ENCODE data around the gene PDE4B. TPM values are rescaled to one million over a fixed set of nuclear protein-coding genes. Genes with fewer than 3 reads are reported as not detected.
A peak's percentile ranks its signal among the peaks of the same experiment; 100 is the strongest.

The PDE4B gene
- total RNA-seq, 1 donor from 2014 or later = 0.29 TPM

GRCh38 chr1:65942476-65942875, 149.8 kb downstream of the PDE4B start:
- H3K4me1 Mint-ChIP-seq (ENCODE audit: low read depth) = no peaks in the 10 kb centered on the region
- H3K36me3 Mint-ChIP-seq (ENCODE audit: insufficient read depth) = no peaks in the 10 kb centered on the region
- DNase-seq (ENCODE audit: low spot score, unreplicated experiment) = no peak
- H3K27me3 Mint-ChIP-seq = peaks cover 13% of the 10 kb centered on the region
- H3K9me3 Mint-ChIP-seq (ENCODE audit: low read depth) = peaks cover 6% of the 10 kb centered on the region
- H3K4me3 Mint-ChIP-seq (ENCODE audit: low read depth) = no peak overlapping the region
- no peak overlapping the region for H3K27ac Mint-ChIP-seq
- no peak for TF ChIP-seq CTCF (IDR thresholded peaks at IDR 0.05; ENCODE audit: unreplicated experiment)

- TF ChIP-seq CTCF (IDR thresholded peaks at IDR 0.05; ENCODE audit: unreplicated experiment) = no peak
- Mint-ChIP-seq H3K27me3 (peaks cover 3% of the 10 kb centered on the region), H3K36me3 (ENCODE audit: insufficient read depth) (no peaks in the 10 kb centered on the region), H3K27ac (no peak overlapping the region), H3K9me3 (ENCODE audit: low read depth) (peaks cover 6% of the 10 kb centered on the region), H3K4me3 (ENCODE audit: low read depth) (no peak overlapping the region), H3K4me1 (ENCODE audit: low read depth) (no peaks in the 10 kb centered on the region)
- no peak for DNase-seq (ENCODE audit: low spot score, unreplicated experiment)
Measured at GRCh38 chr1:65946376-65946775, 153.7 kb downstream of the PDE4B start.

DNA sequence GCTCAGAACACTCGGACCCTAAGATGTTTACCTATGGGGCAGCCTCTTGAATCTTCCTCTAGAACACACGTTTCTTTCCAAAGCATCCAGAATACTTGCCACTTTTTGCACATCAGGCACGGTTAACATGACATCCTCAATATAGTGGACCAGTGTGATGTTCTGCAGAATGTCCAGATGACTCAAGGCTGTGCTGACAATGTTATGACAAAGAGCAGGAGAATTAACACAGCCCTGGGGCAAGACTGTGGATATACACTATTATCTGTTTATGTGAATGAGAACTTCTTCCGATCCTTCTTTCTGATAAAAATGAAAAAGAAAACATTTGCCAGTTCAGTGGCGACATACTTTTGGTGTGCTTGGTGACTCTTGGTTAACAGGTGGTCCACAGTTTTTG, 154.3 kb downstream of the PDE4B start:
- H3K27me3 Mint-ChIP-seq = peaks cover 8% of the 10 kb centered on the region

DNA sequence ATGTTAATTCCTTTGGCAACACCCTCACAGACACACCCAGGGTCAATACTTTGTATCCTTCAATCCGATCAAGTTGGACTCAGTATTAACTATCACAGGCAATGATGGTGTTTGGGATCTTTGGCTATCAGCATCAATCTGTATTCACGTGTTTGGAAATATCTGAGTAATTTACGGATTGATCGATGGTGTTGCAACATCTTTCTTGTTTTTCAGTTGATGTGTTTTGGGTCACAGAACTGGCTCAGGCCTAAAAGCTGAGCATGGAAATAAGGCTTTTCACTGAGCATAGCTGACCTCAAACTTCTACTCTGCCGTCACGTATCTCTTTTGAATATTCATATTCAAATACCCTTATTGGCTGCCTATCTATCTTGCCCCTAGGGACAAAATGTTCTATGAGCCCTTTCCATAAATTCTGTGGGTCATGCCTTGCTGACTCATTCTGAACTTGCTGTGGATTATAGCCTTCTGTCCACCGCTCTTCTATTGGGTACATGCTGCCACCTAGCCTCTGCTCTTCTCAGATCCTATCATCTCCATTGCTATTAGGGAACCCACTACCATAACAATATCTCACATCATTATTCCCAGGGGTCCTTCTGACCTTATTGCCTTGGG, 156.0 kb downstream of the PDE4B start:
- TF ChIP-seq CTCF (IDR thresholded peaks at IDR 0.05; ENCODE audit: unreplicated experiment) = no peak
- Mint-ChIP-seq H3K4me1 (ENCODE audit: low read depth) (no peaks in the 10 kb centered on the region), H3K27ac (peak overlapping the region; percentile 12), H3K27me3 (peaks cover 10% of the 10 kb centered on the region), H3K36me3 (ENCODE audit: insufficient read depth) (no peaks in the 10 kb centered on the region), H3K9me3 (ENCODE audit: low read depth) (peaks cover 3% of the 10 kb centered on the region), H3K4me3 (ENCODE audit: low read depth) (no peak overlapping the region)
- DNase-seq (ENCODE audit: low spot score, unreplicated experiment) = no peak

More for the DNA sequence above, 154.3 kb downstream of the PDE4B start:
- Mint-ChIP-seq H3K27ac (no peak overlapping the region), H3K4me3 (ENCODE audit: low read depth) (no peak overlapping the region), H3K9me3 (ENCODE audit: low read depth) (peaks cover 6% of the 10 kb centered on the region), H3K36me3 (ENCODE audit: insufficient read depth) (no peaks in the 10 kb centered on the region), H3K4me1 (ENCODE audit: low read depth) (no peaks in the 10 kb centered on the region)
- DNase-seq (ENCODE audit: low spot score, unreplicated experiment) = no peak
- TF ChIP-seq CTCF (IDR thresholded peaks at IDR 0.05; ENCODE audit: unreplicated experiment) = no peak

GRCh38 chr1:65949230-65949626, 156.5 kb downstream of the PDE4B start:
- no peak for DNase-seq (ENCODE audit: low spot score, unreplicated experiment)
- H3K4me1 Mint-ChIP-seq (ENCODE audit: low read depth) = no peaks in the 10 kb centered on the region
- no peak overlapping the region for H3K4me3 Mint-ChIP-seq (ENCODE audit: low read depth)
- H3K9me3 Mint-ChIP-seq (ENCODE audit: low read depth) = no peaks in the 10 kb centered on the region
- H3K27me3 Mint-ChIP-seq = peaks cover 10% of the 10 kb centered on the region
- no peak overlapping the region for H3K27ac Mint-ChIP-seq
- H3K36me3 Mint-ChIP-seq (ENCODE audit: insufficient read depth) = no peaks in the 10 kb centered on the region
- TF ChIP-seq CTCF (IDR thresholded peaks at IDR 0.05; ENCODE audit: unreplicated experiment) = no peak

Data from progenitor cell of endocrine pancreas (in vitro differentiated cells).